HG03442 (cell line): ENCODE measurements around the gene PLCH1.
"Not testable (repeated sequence)": the region's sequence is repeated elsewhere in the genome, so short reads cannot be mapped to it uniquely, and the experiment has no call there.

Experiments
- ATAC-seq: cut with Tn5 transposase; IDR thresholded peaks from one replicate; pipeline ENCODE4 v1.9.1; 2021; ENCODE audit warnings: mild to moderate bottlenecking, moderate library complexity; ENCODE audit not compliant: unreplicated experiment

The PLCH1 gene

DNA sequence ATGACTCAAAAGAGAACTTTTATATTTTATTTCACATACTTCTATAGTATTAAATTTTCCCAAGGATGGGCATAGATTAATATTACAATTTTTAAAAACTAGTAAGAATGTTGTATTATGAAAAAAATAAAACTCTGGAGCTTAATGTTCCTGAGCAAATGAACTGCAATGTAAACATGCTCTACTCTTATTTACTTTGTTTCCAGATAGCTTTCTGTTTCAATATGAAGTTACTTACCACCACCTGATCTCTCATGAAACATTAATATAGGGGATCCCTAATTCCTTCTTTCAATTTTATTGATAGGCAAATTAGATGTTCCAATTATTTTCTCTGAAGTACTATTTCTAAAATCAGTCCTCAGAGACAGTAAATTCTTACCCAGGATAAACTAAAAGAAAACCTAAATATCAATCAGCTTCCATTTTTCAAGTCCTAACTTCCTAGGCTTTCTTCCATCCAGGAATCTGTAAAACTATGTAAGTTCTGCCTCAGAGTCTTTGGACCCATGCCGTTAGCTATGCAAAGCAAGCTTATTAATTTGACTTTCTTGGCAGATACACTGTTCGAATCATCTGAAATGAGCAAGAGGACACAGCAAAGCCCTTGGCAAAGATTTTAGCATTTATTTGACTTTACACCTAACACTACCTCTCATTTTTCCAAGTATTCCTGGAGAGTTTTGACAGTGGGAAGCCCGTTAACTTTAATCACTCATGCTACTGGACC lies 93.2 kb downstream of the PLCH1 start:
- ATAC-seq, result no peak

- ATAC-seq, result no peak
These were observed 96.8 kb downstream of the PLCH1 start for GRCh38 chr3:155648013-155648591.

- no peak for ATAC-seq
These were observed 97.7 kb downstream of the PLCH1 start for GRCh38 chr3:155647206-155647605.

GRCh38 chr3:155646669-155647068 lies 98.2 kb downstream of the PLCH1 start:
- no peak for ATAC-seq

- no peak for ATAC-seq
These were observed 98.7 kb downstream of the PLCH1 start for GRCh38 chr3:155646128-155646527.

- no peak for ATAC-seq
These were observed 101.2 kb downstream of the PLCH1 start for GRCh38 chr3:155643581-155644165.

- ATAC-seq, result no peak
These were observed 102.9 kb downstream of the PLCH1 start for GRCh38 chr3:155641956-155642355.

DNA sequence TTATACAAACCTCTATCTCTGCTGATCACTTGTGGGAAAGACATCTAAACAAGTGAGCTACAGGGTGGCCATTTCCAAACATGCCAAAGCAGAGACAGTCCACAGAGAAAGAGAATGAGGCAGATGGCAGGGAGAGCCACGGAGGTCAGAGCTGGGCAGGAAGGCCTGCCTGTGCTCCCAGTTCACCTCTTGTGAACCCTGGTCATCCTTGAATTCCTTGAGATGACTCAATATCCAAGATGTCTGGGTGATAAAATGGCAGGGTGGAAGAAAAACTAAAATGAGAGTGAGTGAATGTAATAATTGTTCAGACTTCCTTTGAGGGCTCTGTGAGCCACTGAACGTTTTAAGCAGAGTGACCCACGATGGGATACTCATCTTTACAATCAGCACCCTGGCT lies 104.8 kb downstream of the PLCH1 start:
- no peak for ATAC-seq

GRCh38 chr3:155639462-155640055 lies 105.3 kb downstream of the PLCH1 start:
- no peak for ATAC-seq

DNA sequence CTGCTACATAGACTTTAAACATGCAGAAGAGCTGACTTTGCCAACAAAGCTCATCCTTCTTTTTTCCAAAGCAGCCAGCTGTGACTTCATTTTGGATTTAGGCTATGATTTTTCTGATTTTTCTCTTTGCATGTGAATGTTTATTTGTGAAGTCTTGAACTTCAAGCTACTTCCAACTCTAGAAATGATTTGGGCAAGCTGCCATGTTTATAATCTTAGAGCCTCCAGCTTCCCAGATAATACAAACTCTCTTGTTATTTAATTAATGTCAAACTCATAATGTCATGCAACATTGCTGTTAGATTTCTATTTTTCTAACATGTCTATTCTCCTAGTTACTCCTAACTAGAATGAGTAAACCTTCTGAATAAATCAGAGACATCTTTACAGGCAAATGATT lies 106.4 kb downstream of the PLCH1 start:
- ATAC-seq, result not testable (repeated sequence)

GRCh38 chr3:155637567-155637966 lies 107.3 kb downstream of the PLCH1 start:
- ATAC-seq, result no peak

GRCh38 chr3:155635056-155635455 lies 109.8 kb downstream of the PLCH1 start:
- ATAC-seq, result no peak

DNA sequence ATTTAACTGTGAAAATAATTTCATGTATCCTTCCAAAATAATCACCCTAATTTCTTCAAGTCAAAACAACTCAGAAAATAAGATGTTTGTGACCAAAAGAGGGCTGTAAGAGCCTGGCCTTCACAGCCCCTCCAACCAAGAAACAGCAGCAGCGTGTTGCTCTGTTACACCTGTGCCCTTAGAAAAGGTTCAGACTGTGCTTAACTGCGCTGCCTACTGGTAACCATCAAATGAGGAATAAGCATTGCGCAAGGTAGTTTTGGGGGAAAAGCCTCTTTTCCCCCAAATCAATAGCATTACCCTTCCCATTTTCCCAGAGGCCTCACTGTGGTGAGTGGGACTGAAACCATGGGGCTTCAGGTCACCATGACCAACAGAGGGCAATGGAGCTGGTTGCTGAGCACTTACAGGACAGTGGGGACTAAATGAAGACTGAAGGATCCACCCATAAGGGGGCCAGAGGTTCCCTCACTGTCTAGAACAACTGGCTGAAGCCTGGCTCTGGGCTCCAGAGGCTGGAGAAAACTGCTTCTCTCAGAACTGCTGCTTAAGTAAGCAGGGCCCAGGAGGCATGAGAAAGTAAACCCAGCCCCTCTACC lies 110.7 kb downstream of the PLCH1 start:
- ATAC-seq, result no peak

DNA sequence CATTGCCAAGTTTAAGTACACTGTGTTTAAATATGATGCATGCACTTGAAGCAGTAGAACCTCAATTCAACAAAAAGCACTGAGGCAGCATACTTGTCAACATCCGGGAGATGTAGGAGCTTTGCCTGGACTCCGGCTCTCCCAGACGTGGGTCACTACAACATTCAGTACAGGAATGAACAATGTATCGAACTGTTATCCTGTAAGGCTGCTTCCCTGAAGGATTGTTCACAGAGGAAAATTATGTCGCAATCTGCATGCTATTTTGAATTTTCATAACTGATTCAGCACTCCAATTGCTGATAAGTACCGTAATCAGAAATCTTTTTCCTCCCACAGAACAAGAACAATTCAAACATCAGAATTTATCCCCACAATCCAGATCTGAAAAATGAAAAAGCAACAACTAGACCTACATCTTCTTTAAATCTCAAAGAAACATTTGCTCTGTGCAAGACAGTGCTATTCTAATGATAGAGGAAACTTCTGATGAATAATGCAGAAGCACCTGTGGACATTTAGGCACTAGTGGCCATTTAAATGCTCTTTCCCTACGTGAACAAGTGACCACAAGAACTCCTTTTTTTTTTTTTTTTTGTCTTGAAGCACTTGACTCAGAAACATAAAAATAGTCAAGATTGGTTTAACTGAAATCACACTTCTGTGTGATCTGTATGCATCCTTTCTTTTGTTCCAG lies 113.4 kb downstream of the PLCH1 start:
- no peak for ATAC-seq

DNA sequence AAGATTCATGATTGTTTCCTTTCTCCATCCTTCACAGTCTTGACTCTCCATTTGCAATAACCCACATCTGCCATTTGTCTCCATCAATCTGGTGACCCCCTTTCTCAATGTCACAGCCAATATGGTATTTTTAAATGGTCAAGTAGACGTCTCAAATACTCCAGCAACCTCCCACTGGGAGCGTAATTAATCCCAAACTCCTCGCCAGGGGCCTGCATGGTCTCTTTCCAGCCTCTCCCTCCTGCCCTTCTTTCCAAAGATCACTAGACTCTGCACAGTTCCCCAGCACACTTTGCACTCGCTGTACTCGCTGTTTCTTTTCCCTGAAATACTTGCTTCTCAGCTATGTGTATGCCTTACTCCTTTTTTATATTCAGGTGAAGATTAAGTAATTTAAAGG lies 115.3 kb downstream of the PLCH1 start:
- no peak for ATAC-seq

DNA sequence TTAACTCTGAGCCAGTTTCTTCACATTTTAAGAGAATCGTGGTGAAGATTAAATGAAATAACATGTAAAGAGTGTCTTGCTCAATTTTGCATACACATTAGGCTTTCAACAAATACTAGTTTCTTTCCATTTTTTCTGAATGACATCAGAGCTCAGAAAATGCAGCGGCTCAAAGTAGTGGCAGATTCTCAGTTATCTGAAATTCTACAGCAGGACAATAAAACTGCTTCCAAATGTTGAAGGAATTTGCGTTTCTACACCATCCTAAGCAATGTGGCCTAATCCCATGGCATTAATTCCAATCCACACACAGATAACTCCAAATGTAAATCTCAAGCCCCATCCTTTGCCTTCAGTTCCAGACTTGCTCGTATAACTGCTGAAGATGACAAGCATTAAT lies 115.8 kb downstream of the PLCH1 start:
- ATAC-seq, result no peak

DNA sequence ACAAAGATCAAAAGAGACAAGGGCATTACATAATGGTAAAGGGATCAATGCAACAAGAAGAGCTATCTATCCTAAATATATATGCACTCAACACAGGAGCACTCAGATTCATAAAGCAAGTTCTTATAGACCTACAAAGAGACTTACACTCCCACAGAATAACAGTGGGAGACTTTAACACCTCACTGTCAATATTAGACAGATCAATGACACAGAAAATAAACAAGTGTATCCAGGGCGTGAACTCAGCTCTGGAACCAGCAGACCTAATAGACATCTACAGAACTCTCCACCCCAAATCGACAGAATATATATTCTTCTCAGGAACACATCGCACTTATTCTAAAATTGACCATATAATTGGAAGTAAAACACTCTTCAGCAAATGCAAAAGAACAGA lies 122.2 kb downstream of the PLCH1 start:
- not testable (repeated sequence) for ATAC-seq

DNA sequence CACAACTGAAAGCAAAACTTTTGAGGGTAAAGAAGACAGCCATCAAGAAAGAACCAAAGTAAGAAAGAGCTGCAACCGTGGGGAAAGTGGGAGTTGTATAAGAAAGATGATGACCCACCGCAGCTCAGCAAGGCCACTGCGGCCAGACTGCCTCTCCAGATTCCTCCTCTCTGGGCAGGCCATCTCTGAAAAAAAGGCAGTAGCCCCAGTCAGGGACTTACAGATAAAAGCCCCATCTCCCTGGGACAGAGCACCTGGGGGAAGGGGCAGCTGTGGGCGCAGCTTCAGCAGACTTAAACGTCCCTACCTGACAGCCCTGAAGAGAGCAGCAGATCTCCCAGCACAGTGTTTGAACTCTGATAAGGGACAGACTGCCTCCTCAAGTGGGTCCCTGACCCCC lies 124.3 kb downstream of the PLCH1 start:
- ATAC-seq, result not testable (repeated sequence)

- ATAC-seq, result no peak
These were observed 125.6 kb downstream of the PLCH1 start for GRCh38 chr3:155619118-155619915.

- no peak for ATAC-seq
These were observed 126.3 kb downstream of the PLCH1 start for GRCh38 chr3:155618543-155618942.
